Caki2 (cell line): ENCODE data around the gene RAPGEF3. TPM values are rescaled to one million over a fixed set of nuclear protein-coding genes. Genes with fewer than 3 reads are reported as not detected.
A peak's percentile ranks its signal among the peaks of the same experiment; 100 is the strongest.

Experiments
- DNase-seq: peaks from one replicate; pipeline ENCODE4 v3.0.0-alpha.2; 2015; ENCODE audit warnings: low read depth
- in situ Hi-C: cut with HindIII; loops from 2 replicates; pipeline ENCODE4 v1.10.0; 2016; ENCODE audit warnings: low sequenced_read_pairs, low pct_unique_long_range_greater_than_20kb, mixed read lengths
- total RNA-seq: library from RNA; depleted of rRNA; stranded (reverse); fragments of >200 nt; shearing (Covaris generic); gene quantifications from 2 replicates; pipeline ENCODE4 v1.2.3, GENCODE V29; 2014; ENCODE audit warnings: low replicate concordance

RAPGEF3 gene
- total RNA-seq, 1 experiment from 2014 or later: 112 TPM

- in situ Hi-C loops: no loop called here
- no peak for DNase-seq
Observed at GRCh38 chr12:47793015-47793681, 34.5 kb upstream of the RAPGEF3 start.

GRCh38 chr12:47791874-47792273, 33.2 kb upstream of the RAPGEF3 start:
- in situ Hi-C loops: no loop called here
- DNase-seq: no peak

- in situ Hi-C loops: no loop called here
- no peak for DNase-seq
Observed at GRCh38 chr12:47791351-47791746, 32.7 kb upstream of the RAPGEF3 start.

GRCh38 chr12:47790676-47791350, 32.1 kb upstream of the RAPGEF3 start:
- DNase-seq: no peak
- in situ Hi-C loops: no loop called here

- DNase-seq: no peak
- in situ Hi-C loops: no loop called here
Observed at GRCh38 chr12:47789712-47790489, 31.2 kb upstream of the RAPGEF3 start.

GRCh38 chr12:47789141-47789540, 30.5 kb upstream of the RAPGEF3 start:
- no peak for DNase-seq
- in situ Hi-C loops: no loop called here

- DNase-seq: no peak
- in situ Hi-C loops: no loop called here
Observed at GRCh38 chr12:47787596-47788319, 29.1 kb upstream of the RAPGEF3 start.

GRCh38 chr12:47786662-47787280, 28.1 kb upstream of the RAPGEF3 start:
- in situ Hi-C loops: no loop called here

GRCh38 chr12:47785887-47786661, 27.4 kb upstream of the RAPGEF3 start:
- no peak for DNase-seq
- in situ Hi-C loops: no loop called here

More at GRCh38 chr12:47786662-47787280, 28.1 kb upstream of the RAPGEF3 start:
- no peak for DNase-seq

GRCh38 chr12:47785036-47785886, 26.6 kb upstream of the RAPGEF3 start:
- DNase-seq: peak; percentile 19
- in situ Hi-C loops: no loop called here

GRCh38 chr12:47783821-47784819, 25.4 kb upstream of the RAPGEF3 start:
- DNase-seq: no peak
- in situ Hi-C loops: no loop called here

- in situ Hi-C loops: no loop called here
- no peak for DNase-seq
Observed at GRCh38 chr12:47783024-47783755, 24.5 kb upstream of the RAPGEF3 start.

- no peak for DNase-seq
- in situ Hi-C loops: no loop called here
Observed at GRCh38 chr12:47782372-47782770, 23.7 kb upstream of the RAPGEF3 start.

GRCh38 chr12:47781479-47782371, 23.0 kb upstream of the RAPGEF3 start:
- in situ Hi-C loops: no loop called here
- DNase-seq: peak; percentile 14
